G401 (cell line): Measurements from ENCODE around the gene BAIAP2L1. TPM values are rescaled to one million over a fixed set of nuclear protein-coding genes. Genes with fewer than 3 reads are reported as not detected.

Source experiments
- DNase-seq: peaks from one replicate; pipeline ENCODE4 v3.0.0-alpha.2; 2015; ENCODE audit warnings: low spot score
- in situ Hi-C: cut with HindIII; loops from 2 replicates; pipeline ENCODE4 v1.10.0; 2016; ENCODE audit warnings: low sequenced_read_pairs, mixed read lengths
- total RNA-seq: library from RNA; depleted of rRNA; stranded (reverse); fragments of >200 nt; shearing (Covaris generic); gene quantifications from 2 replicates; pipeline ENCODE4 v1.2.3, GENCODE V29; 2014

BAIAP2L1 gene
- total RNA-seq, 1 experiment from 2014 or later: 23.3 TPM

GRCh38 chr7:98303176-98303865, 97.6 kb downstream of the BAIAP2L1 start:
- DNase-seq: no peak
- in situ Hi-C loops: no loop called here

- in situ Hi-C loops: no loop called here
- DNase-seq: no peak
These were observed 99.0 kb downstream of the BAIAP2L1 start for GRCh38 chr7:98301693-98302470.

GRCh38 chr7:98300595-98301372, 100.1 kb downstream of the BAIAP2L1 start:
- DNase-seq: no peak
- in situ Hi-C loops: no loop called here

GRCh38 chr7:98297626-98298286, 103.1 kb downstream of the BAIAP2L1 start:
- DNase-seq: no peak
- in situ Hi-C loops: no loop called here

GRCh38 chr7:98296833-98297232, 104.1 kb downstream of the BAIAP2L1 start:
- in situ Hi-C loops: no loop called here
- no peak for DNase-seq

- DNase-seq: no peak
- in situ Hi-C loops: no loop called here
These were observed 105.3 kb downstream of the BAIAP2L1 start for GRCh38 chr7:98295467-98296192.

- peak; percentile 43 for DNase-seq
- in situ Hi-C loops: loop anchor here (5.0 kb wide), 1 partner anchor 107 kb away; the partner anchor contains the start of gene BAIAP2L1
These were observed 106.0 kb downstream of the BAIAP2L1 start for GRCh38 chr7:98294798-98295382.

- in situ Hi-C loops: loop anchor here (5.0 kb wide), 1 partner anchor 108 kb away; the partner anchor contains the start of gene BAIAP2L1
- no peak for DNase-seq
These were observed 106.6 kb downstream of the BAIAP2L1 start for GRCh38 chr7:98294326-98294725.

- no peak for DNase-seq
- in situ Hi-C loops: loop anchor here (5.0 kb wide), 1 partner anchor 109 kb away; the partner anchor contains the start of gene BAIAP2L1
These were observed 107.1 kb downstream of the BAIAP2L1 start for GRCh38 chr7:98293746-98294145.

GRCh38 chr7:98293265-98293664, 107.6 kb downstream of the BAIAP2L1 start:
- in situ Hi-C loops: loop anchor here (5.0 kb wide), 1 partner anchor 109 kb away; the partner anchor contains the start of gene BAIAP2L1
- DNase-seq: no peak

GRCh38 chr7:98291717-98292116, 109.2 kb downstream of the BAIAP2L1 start:
- in situ Hi-C loops: loop anchor here (5.0 kb wide), 1 partner anchor 111 kb away; the partner anchor contains the start of gene BAIAP2L1

GRCh38 chr7:98289333-98289875, 111.5 kb downstream of the BAIAP2L1 start:
- in situ Hi-C loops: no loop called here
- DNase-seq: no peak

More at GRCh38 chr7:98291717-98292116, 109.2 kb downstream of the BAIAP2L1 start:
- DNase-seq: no peak

- DNase-seq: no peak
- in situ Hi-C loops: no loop called here
These were observed 112.6 kb downstream of the BAIAP2L1 start for GRCh38 chr7:98288064-98288823.

- DNase-seq: no peak
- in situ Hi-C loops: no loop called here
These were observed 113.4 kb downstream of the BAIAP2L1 start for GRCh38 chr7:98287486-98287959.

- DNase-seq: no peak
- in situ Hi-C loops: no loop called here
These were observed 114.0 kb downstream of the BAIAP2L1 start for GRCh38 chr7:98286701-98287485.

- no peak for DNase-seq
- in situ Hi-C loops: no loop called here
These were observed 114.8 kb downstream of the BAIAP2L1 start for GRCh38 chr7:98286093-98286539.
